Breast epithelium (tissue), 3 donors: ENCODE data around the gene CD200R1L.

Experiments used
- CTCF ChIP-seq, 3 donors: fragments of 450-650 bp; IDR thresholded peaks; one replicate each; pipeline ENCODE4 v1.5.1; 2016 to 2017; ENCODE audit warnings: antibody characterized with exemption in 3 of 3, mild to moderate bottlenecking in 3 of 3, moderate library complexity in 3 of 3
- POLR2A ChIP-seq: fragments of 450-650 bp; IDR thresholded peaks from one replicate; pipeline ENCODE4 v1.6.1; 2016; ENCODE audit warnings: antibody characterized with exemption, mild to moderate bottlenecking, moderate library complexity

- TF ChIP-seq POLR2A (no peak), CTCF (IDR thresholded peaks at IDR 0.05) (no peak)
Observed at GRCh38 chr3:112822064-112823055, 24.3 kb downstream of the CD200R1L start.
